H9 (cell line): Measurements from ENCODE around the gene MDFIC. TPM values are rescaled to one million over a fixed set of nuclear protein-coding genes. Genes with fewer than 3 reads are reported as not detected.

Experiments used
- DNase-seq: peaks from one replicate; pipeline ENCODE4 v3.0.0-alpha.2; 2017
- H2AFZ ChIP-seq: one replicate; pipeline ENCODE4 v1.6.1; 2013; ENCODE audit warnings: mild to moderate bottlenecking, low read length, control low read depth, moderate library complexity
- H2AK5ac ChIP-seq: 2 replicates; pipeline ENCODE4 v1.6.1; 2013; ENCODE audit warnings: low read length, control low read depth, mixed read lengths; ENCODE audit not compliant: insufficient read length
- H2BK120ac ChIP-seq: one replicate; pipeline ENCODE4 v1.6.1; 2013; ENCODE audit warnings: low read depth, mild to moderate bottlenecking, low read length, control low read depth, inconsistent platforms; ENCODE audit not compliant: poor library complexity, severe bottlenecking
- H2BK12ac ChIP-seq: 2 replicates; pipeline ENCODE4 v1.6.1; 2013; ENCODE audit warnings: low read length, control low read depth, mixed read lengths, low read depth; ENCODE audit not compliant: insufficient read length
- H2BK15ac ChIP-seq: 2 replicates; pipeline ENCODE4 v1.6.1; 2013; ENCODE audit warnings: low read depth, low read length, control low read depth
- H2BK20ac ChIP-seq: one replicate; pipeline ENCODE4 v1.6.1; 2013; ENCODE audit warnings: low read depth, mild to moderate bottlenecking, low read length, control low read depth, inconsistent platforms; ENCODE audit not compliant: poor library complexity, severe bottlenecking
- H2BK5ac ChIP-seq: 2 replicates; pipeline ENCODE4 v1.6.1; 2013; ENCODE audit warnings: low read length, control low read depth, mixed read lengths; ENCODE audit not compliant: insufficient read length
- H3K14ac ChIP-seq: 2 replicates; pipeline ENCODE4 v1.6.1; 2013; ENCODE audit warnings: low read length, control low read depth; ENCODE audit not compliant: insufficient read depth
- H3K18ac ChIP-seq: 2 replicates; pipeline ENCODE4 v1.6.1; 2013; ENCODE audit warnings: low read depth, mild to moderate bottlenecking, mixed read lengths, low read length, control low read depth; ENCODE audit not compliant: insufficient read length
- H3K23ac ChIP-seq: 2 replicates; pipeline ENCODE4 v1.6.1; 2013; ENCODE audit warnings: low read length, control low read depth, mixed read lengths, low read depth; ENCODE audit not compliant: insufficient read length
- H3K23me2 ChIP-seq: 2 replicates; pipeline ENCODE4 v1.6.1; 2013; ENCODE audit warnings: low read depth, mild to moderate bottlenecking, mixed read lengths, low read length, control low read depth; ENCODE audit not compliant: insufficient read length, poor library complexity, severe bottlenecking
- H3K27ac ChIP-seq: 2 replicates; pipeline ENCODE4 v1.5.1; 2013; ENCODE audit warnings: low read length, control low read depth, mixed read lengths, low read depth; ENCODE audit not compliant: insufficient read length
- H3K27me3 ChIP-seq: 2 replicates; pipeline ENCODE4 v1.6.1; 2013; ENCODE audit warnings: low read length, control low read depth, inconsistent platforms; ENCODE audit not compliant: insufficient read depth
- H3K4ac ChIP-seq: 2 replicates; pipeline ENCODE4 v1.6.1; 2013; ENCODE audit warnings: low read depth, mild to moderate bottlenecking, control low read depth, inconsistent platforms, low read length, moderate library complexity
- H3K4me1 ChIP-seq: 2 replicates; pipeline ENCODE4 v1.6.1; 2013; ENCODE audit warnings: low read length, control low read depth, inconsistent platforms; ENCODE audit not compliant: insufficient read depth
- H3K4me2 ChIP-seq: 2 replicates; pipeline ENCODE4 v1.6.1; 2013; ENCODE audit warnings: low read length, control low read depth, mixed read lengths; ENCODE audit not compliant: insufficient read length, insufficient read depth
- H3K56ac ChIP-seq: 2 replicates; pipeline ENCODE4 v1.6.1; 2013; ENCODE audit warnings: low read depth, mild to moderate bottlenecking, mixed read lengths, low read length, control low read depth; ENCODE audit not compliant: insufficient read length
- H3K79me1 ChIP-seq: 2 replicates; pipeline ENCODE4 v1.6.1; 2013; ENCODE audit warnings: low read depth, mild to moderate bottlenecking, moderate library complexity, low read length, control low read depth, inconsistent platforms; ENCODE audit not compliant: insufficient read depth, poor library complexity, severe bottlenecking
- H3K79me2 ChIP-seq: 2 replicates; pipeline ENCODE4 v1.6.1; 2013; ENCODE audit warnings: low read length, control low read depth, inconsistent platforms; ENCODE audit not compliant: insufficient read depth
- H3K9ac ChIP-seq: 2 replicates; pipeline ENCODE4 v1.6.1; 2013; ENCODE audit warnings: low read length, control low read depth, mixed read lengths; ENCODE audit not compliant: insufficient read length; ENCODE audit errors: extremely low read depth
- H3K9me3 ChIP-seq: one replicate; pipeline ENCODE4 v1.6.1; 2013; ENCODE audit warnings: low read depth, low read length, inconsistent platforms; ENCODE audit not compliant: control insufficient read depth
- H3T11ph ChIP-seq: one replicate; pipeline ENCODE4 v1.6.1; 2013; ENCODE audit warnings: mild to moderate bottlenecking, low read length, control low read depth, inconsistent platforms
- H4K20me1 ChIP-seq: one replicate; pipeline ENCODE4 v1.6.1; 2013; ENCODE audit not compliant: control insufficient read depth, insufficient read length, insufficient read depth
- H4K5ac ChIP-seq: 2 replicates; pipeline ENCODE4 v1.6.1; 2013; ENCODE audit warnings: low read depth, mild to moderate bottlenecking, mixed read lengths, low read length, control low read depth; ENCODE audit not compliant: insufficient read length
- H4K8ac ChIP-seq: replicated peaks from 2 replicates; pipeline ENCODE4 v1.6.1; 2013; ENCODE audit warnings: low read length, control low read depth, mixed read lengths, low read depth; ENCODE audit not compliant: insufficient read length
- H4K91ac ChIP-seq: 2 replicates; pipeline ENCODE4 v1.6.1; 2013; ENCODE audit warnings: low read depth, mild to moderate bottlenecking, moderate library complexity, mixed read lengths, low read length, control low read depth; ENCODE audit not compliant: insufficient read length
- H3K27ac Mint-ChIP-seq, 3 experiments: 2 replicates in 2 of 3; 3 replicates in 1 of 3; pipeline ENCODE4 v1.8.0; 2020 to 2021; ENCODE audit warnings: mixed read lengths in 3 of 3, mild to moderate bottlenecking in 1 of 3, moderate library complexity in 1 of 3
- H3K27me3 Mint-ChIP-seq: 2 replicates; pipeline ENCODE4 v1.8.0; 2021; ENCODE audit warnings: low read depth, mild to moderate bottlenecking, moderate library complexity, mixed read lengths
- H3K36me3 Mint-ChIP-seq, 3 experiments: 2 replicates in 2 of 3; 3 replicates in 1 of 3; pipeline ENCODE4 v1.8.0; 2020 to 2021; ENCODE audit warnings: low read depth in 3 of 3, mixed read lengths in 3 of 3; ENCODE audit not compliant: insufficient read depth in 1 of 3
- H3K4me1 Mint-ChIP-seq, 2 experiments: 2 replicates each; pipeline ENCODE4 v1.8.0; 2020; ENCODE audit warnings: mixed read lengths in 2 of 2
- H3K4me3 Mint-ChIP-seq, 2 experiments: 2 replicates in 1 of 2; 3 replicates in 1 of 2; pipeline ENCODE4 v1.8.0; 2020 to 2021; ENCODE audit warnings: mild to moderate bottlenecking in 2 of 2, mixed read lengths in 2 of 2, moderate library complexity in 1 of 2
- H3K9me3 Mint-ChIP-seq, 2 experiments: 2 replicates in 1 of 2; 3 replicates in 1 of 2; pipeline ENCODE4 v1.8.0; 2020; ENCODE audit warnings: mild to moderate bottlenecking in 2 of 2, mixed read lengths in 2 of 2, moderate library complexity in 1 of 2
- CTCF ChIP-seq: fragments of 200-600 bp; sonication (generic); conservative IDR thresholded peaks from 3 replicates; pipeline ENCODE4 v1.8.0; 2021; ENCODE audit warnings: antibody characterized with exemption, mild to moderate bottlenecking
- WGBS: extraction: QIAGEN DNeasy Blood & Tissue Kit; methylation state at CpG from one replicate; pipeline ENCODE4 v1.1.7; 2013; ENCODE audit warnings: missing lambda C conversion rate, low lambda C conversion rate, mixed read lengths; ENCODE audit not compliant: insufficient read length; ENCODE audit errors: extremely low coverage; 5-methylcytosine and 5-hydroxymethylcytosine counted together
- total RNA-seq: library from RNA; stranded (reverse); gene quantifications from 2 replicates; pipeline ENCODE4 v1.2.1, GENCODE V29; 2021

MDFIC gene
- total RNA-seq, 1 experiment from 2014 or later, result 2.0 TPM

- H3K27ac ChIP-seq, result no peak overlapping the region
- Mint-ChIP-seq H3K4me1 (peaks cover 38 to 42% of the 10 kb centered on the region in 2 experiments), H3K27me3 (peaks cover 51% of the 10 kb centered on the region), H3K9me3 (no peaks in the 10 kb centered on the region), H3K27ac (no peak overlapping the region), H3K36me3 (no peaks in the 10 kb centered on the region), H3K4me3 (peak overlapping the region in 1 of 2 experiments; percentile 55; a peak in 2 of 5 replicates)
- peak overlapping the region; percentile 11 for H3K4me2 ChIP-seq
- no peak overlapping the region for H2BK5ac ChIP-seq
- H3K23ac ChIP-seq, result no peak overlapping the region
- no peak for TF ChIP-seq CTCF
- no peak overlapping the region for H3K4ac ChIP-seq
- no peak overlapping the region for H2BK12ac ChIP-seq
- H3K79me2 ChIP-seq, result no peaks in the 10 kb centered on the region
- no peaks in the 10 kb centered on the region for H4K20me1 ChIP-seq
- H3K27me3 ChIP-seq, result no peaks in the 10 kb centered on the region
- H4K5ac ChIP-seq, result no peak overlapping the region
- no peak overlapping the region; the same call in 1 of the 2 replicates for H3K14ac ChIP-seq
- no peak overlapping the region for H2AFZ ChIP-seq
- no peaks in the 10 kb centered on the region for H3K9me3 ChIP-seq
- no peak overlapping the region for H3K9ac ChIP-seq
- H2AK5ac ChIP-seq, result no peak overlapping the region
- no peak overlapping the region for H2BK15ac ChIP-seq
- H3K18ac ChIP-seq, result no peak overlapping the region
- no peak overlapping the region for H2BK20ac ChIP-seq
- H2BK120ac ChIP-seq, result no peak overlapping the region
- H4K91ac ChIP-seq, result no peak overlapping the region
- H3K79me1 ChIP-seq, result no peaks in the 10 kb centered on the region
- peaks cover 4% of the 10 kb centered on the region; the same call in 1 of the 2 replicates for H3K4me1 ChIP-seq
- H3K23me2 ChIP-seq, result no peaks in the 10 kb centered on the region
- no peak overlapping the region for H3K56ac ChIP-seq
- H3T11ph ChIP-seq, result no peak overlapping the region
- peak; percentile 77 for DNase-seq
- no peak overlapping the region for H4K8ac ChIP-seq
- no CpG with 5 or more reads among the region's 4 CpGs for WGBS
These were observed 84.1 kb downstream of the MDFIC start for GRCh38 chr7:115005953-115006352.
